HAP-1 (cell line): ENCODE results near the gene NKAIN2.
A peak's percentile ranks its signal among the peaks of the same experiment; 100 is the strongest.

Experiments
- DNase-seq, 2 experiments: peaks; one replicate each; pipeline ENCODE4 v3.0.0-alpha.2; 2016 to 2020; ENCODE audit warnings: low spot score in 2 of 2
- H3K27me3 ChIP-seq: fragments of 250-450 bp; sonication (Bioruptor Pico); 2 replicates; pipeline ENCODE4 v1.5.1; 2020; ENCODE audit warnings: low read depth, mild to moderate bottlenecking, moderate library complexity
- H3K36me3 ChIP-seq: fragments of 250-450 bp; sonication (Bioruptor Pico); replicated peaks from 2 replicates; pipeline ENCODE4 v1.5.1; 2020; ENCODE audit warnings: mild to moderate bottlenecking
- H3K4me1 ChIP-seq: fragments of 250-450 bp; sonication (Bioruptor Pico); 2 replicates; pipeline ENCODE4 v1.5.1; 2020; ENCODE audit warnings: mild to moderate bottlenecking
- H3K4me3 ChIP-seq: fragments of 250-450 bp; sonication (Bioruptor Pico); 2 replicates; pipeline ENCODE4 v1.5.1; 2020; ENCODE audit warnings: mild to moderate bottlenecking, moderate library complexity
- H3K9me3 ChIP-seq: fragments of 250-450 bp; sonication (Bioruptor Pico); 2 replicates; pipeline ENCODE4 v1.5.1; 2020; ENCODE audit warnings: mild to moderate bottlenecking, moderate library complexity
- in situ Hi-C: fragments of 300-500 bp; cut with MboI; formaldehyde crosslinking; loops from 3 replicates; pipeline ENCODE4 v1.14.3; 2020; ENCODE audit warnings: low sequenced_read_pairs, inconsistent platforms, mixed read lengths

NKAIN2 gene

DNA sequence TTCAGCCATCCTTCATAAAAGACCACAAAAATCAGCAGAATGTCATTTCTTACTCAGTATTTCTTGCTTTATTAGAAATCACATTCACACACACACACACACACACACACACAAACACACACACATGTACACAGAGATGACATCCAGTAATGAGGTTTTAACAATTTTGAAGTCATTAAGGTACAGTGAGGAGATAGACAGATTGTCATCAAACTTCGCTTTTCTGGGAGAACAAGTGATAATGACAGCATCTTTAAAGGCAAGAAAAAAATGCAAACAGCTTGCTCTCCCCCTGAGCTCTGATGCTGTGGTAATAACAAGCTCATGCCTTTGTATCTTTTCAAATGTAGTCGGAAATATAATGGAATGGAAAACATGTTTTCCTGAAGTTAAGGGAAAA is 974.2 kb downstream of the NKAIN2 start:
- Histone ChIP-seq H3K27me3 (peaks cover under 1% of the 10 kb centered on the region; the same call in 1 of the 2 replicates), H3K4me1 (no peaks in the 10 kb centered on the region; the same call in 1 of the 2 replicates), H3K9me3 (no peaks in the 10 kb centered on the region), H3K4me3 (no peak overlapping the region), H3K36me3 (no peaks in the 10 kb centered on the region)
- no peak for DNase-seq
- in situ Hi-C loops: loop anchor here (25.0 kb wide), 1 partner anchor 966 kb away; the partner anchor contains the start of gene NKAIN2

DNA sequence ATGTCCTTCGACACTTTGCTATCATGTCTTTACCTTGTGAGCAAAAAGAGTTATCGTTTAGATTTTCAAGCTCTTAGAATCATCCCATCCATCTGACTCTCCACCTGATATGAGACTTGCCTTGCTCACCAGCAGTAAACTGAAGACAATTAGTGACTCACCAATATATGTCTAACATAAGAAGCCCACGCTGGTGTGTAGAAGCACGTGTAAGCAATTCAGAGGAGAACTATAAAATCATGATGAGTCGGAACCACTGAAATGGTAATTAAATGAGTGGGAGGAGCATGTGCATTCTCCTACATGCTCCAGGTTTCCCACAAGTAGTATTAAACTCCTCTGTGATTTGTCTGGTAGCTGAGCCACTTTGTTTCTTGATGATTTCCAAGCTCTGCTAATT is 977.0 kb downstream of the NKAIN2 start:
- Histone ChIP-seq H3K36me3 (no peaks in the 10 kb centered on the region), H3K9me3 (no peaks in the 10 kb centered on the region), H3K4me1 (no peaks in the 10 kb centered on the region), H3K4me3 (no peak overlapping the region), H3K27me3 (peaks cover 11% of the 10 kb centered on the region; the same call in 1 of the 2 replicates)
- no peak for DNase-seq
- in situ Hi-C loops: loop anchor here (25.0 kb wide), 1 partner anchor 968 kb away; the partner anchor contains the start of gene NKAIN2

DNA sequence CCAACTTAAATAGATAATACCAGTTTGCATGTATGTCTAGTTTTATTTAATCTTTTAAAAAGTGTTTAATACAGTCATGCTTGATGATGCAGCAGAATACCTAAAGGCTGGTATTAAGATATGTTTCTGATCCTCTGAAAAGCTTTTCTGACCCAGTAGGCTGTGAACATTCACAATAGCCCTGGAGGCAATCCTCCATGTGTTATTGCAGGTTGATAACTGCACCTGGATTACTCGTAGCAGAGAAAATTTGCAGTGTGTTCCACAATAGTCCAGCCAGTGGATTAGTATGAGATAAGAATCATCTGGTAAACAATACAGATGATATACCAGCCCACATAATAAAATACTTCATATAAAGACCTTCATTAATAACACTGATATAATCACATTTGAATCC is 979.7 kb downstream of the NKAIN2 start:
- Histone ChIP-seq H3K4me3 (no peak overlapping the region), H3K27me3 (peaks cover 17% of the 10 kb centered on the region; the same call in 1 of the 2 replicates), H3K36me3 (no peaks in the 10 kb centered on the region), H3K4me1 (no peaks in the 10 kb centered on the region), H3K9me3 (no peaks in the 10 kb centered on the region; the same call in 1 of the 2 replicates)
- no peak for DNase-seq
- in situ Hi-C loops: loop anchor here (25.0 kb wide), 1 partner anchor 971 kb away; the partner anchor contains the start of gene NKAIN2

DNA sequence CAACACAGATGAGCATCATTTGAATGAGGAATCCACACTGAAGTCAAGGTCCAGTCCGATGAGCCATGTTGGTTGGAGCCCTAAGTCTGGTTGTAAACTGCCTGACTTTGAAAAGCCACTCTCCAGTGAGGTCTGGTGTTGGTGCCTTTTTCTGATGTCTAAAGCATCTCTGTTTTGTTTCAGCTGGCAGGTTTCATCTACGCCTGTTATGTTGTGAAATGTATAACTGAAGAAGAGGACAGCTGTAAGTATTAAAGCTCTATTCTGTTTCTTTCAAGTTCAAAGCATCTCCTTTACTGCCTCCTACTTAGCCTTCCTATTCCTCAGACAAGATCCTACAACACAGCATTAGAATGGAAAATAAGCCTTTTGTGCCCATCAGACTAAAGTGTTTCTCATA is 987.5 kb downstream of the NKAIN2 start:
- in situ Hi-C loops: loop anchor here (25.0 kb wide), 1 partner anchor 979 kb away; the partner anchor contains the start of gene NKAIN2
- Histone ChIP-seq H3K4me1 (no peaks in the 10 kb centered on the region), H3K27me3 (peaks cover 12% of the 10 kb centered on the region; the same call in 1 of the 2 replicates), H3K36me3 (no peaks in the 10 kb centered on the region), H3K9me3 (no peaks in the 10 kb centered on the region; the same call in 1 of the 2 replicates), H3K4me3 (no peak overlapping the region)
- no peak for DNase-seq

GRCh38 chr6:124792386-124792785 is 988.7 kb downstream of the NKAIN2 start:
- Histone ChIP-seq H3K27me3 (peaks cover 9% of the 10 kb centered on the region; the same call in 1 of the 2 replicates), H3K4me1 (no peaks in the 10 kb centered on the region), H3K4me3 (no peak overlapping the region), H3K9me3 (no peaks in the 10 kb centered on the region; the same call in 1 of the 2 replicates), H3K36me3 (no peaks in the 10 kb centered on the region)
- in situ Hi-C loops: loop anchor here (25.0 kb wide), 1 partner anchor 980 kb away; the partner anchor contains the start of gene NKAIN2
- no peak for DNase-seq

- no peaks in the 10 kb centered on the region; the same call in 1 of the 2 replicates for H3K9me3 ChIP-seq
These were observed 989.7 kb downstream of the NKAIN2 start for GRCh38 chr6:124793398-124793797.

GRCh38 chr6:124795643-124796463 is 992.2 kb downstream of the NKAIN2 start:
- DNase-seq: peak; percentile 40 to 61

More at GRCh38 chr6:124793398-124793797, 989.7 kb downstream of the NKAIN2 start:
- in situ Hi-C loops: loop anchor here (25.0 kb wide), 1 partner anchor 981 kb away; the partner anchor contains the start of gene NKAIN2
- H3K36me3 ChIP-seq: no peaks in the 10 kb centered on the region
- no peak for DNase-seq
- peaks cover 9% of the 10 kb centered on the region; the same call in 1 of the 2 replicates for H3K27me3 ChIP-seq
- H3K4me3 ChIP-seq: no peak overlapping the region
- H3K4me1 ChIP-seq: no peaks in the 10 kb centered on the region

DNA sequence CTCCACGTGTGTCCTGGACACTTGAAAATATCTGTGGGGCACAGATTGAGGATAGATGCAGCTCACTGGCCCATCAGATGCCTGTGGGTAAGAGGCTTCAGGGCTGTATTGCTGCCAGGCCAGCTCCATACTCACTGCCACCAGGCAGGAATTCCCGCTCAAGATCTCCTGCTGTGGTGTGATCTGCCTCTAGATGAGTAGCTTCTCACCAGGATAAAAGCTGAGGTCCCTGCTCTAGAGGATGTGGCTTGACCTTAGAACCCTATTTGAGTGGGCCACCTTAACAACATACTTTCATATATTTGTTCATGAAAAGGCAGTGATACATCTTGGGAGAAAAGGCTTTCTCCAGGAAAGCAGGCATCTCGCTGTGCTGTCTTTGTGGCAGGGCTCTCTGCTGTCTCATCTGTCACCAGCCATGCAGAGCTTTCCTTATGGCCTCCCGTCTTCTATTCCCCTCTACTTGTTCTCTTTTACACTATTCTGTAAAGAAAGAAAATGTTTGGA is 992.9 kb downstream of the NKAIN2 start:
- no peak for DNase-seq
- Histone ChIP-seq H3K9me3 (no peaks in the 10 kb centered on the region), H3K4me1 (no peaks in the 10 kb centered on the region), H3K36me3 (no peaks in the 10 kb centered on the region), H3K4me3 (no peak overlapping the region), H3K27me3 (peaks cover 3% of the 10 kb centered on the region; the same call in 1 of the 2 replicates)
- in situ Hi-C loops: loop anchor here (25.0 kb wide), 1 partner anchor 984 kb away; the partner anchor contains the start of gene NKAIN2

More at GRCh38 chr6:124795643-124796463, 992.2 kb downstream of the NKAIN2 start:
- no peaks in the 10 kb centered on the region for H3K4me1 ChIP-seq
- no peaks in the 10 kb centered on the region for H3K36me3 ChIP-seq
- no peaks in the 10 kb centered on the region for H3K9me3 ChIP-seq
- in situ Hi-C loops: loop anchor here (25.0 kb wide), 1 partner anchor 984 kb away; the partner anchor contains the start of gene NKAIN2
- peaks cover 9% of the 10 kb centered on the region; the same call in 1 of the 2 replicates for H3K27me3 ChIP-seq
- no peak overlapping the region for H3K4me3 ChIP-seq

- in situ Hi-C loops: loop anchor here (25.0 kb wide), 1 partner anchor 985 kb away; the partner anchor contains the start of gene NKAIN2
- no peak overlapping the region for H3K4me3 ChIP-seq
- H3K9me3 ChIP-seq: no peaks in the 10 kb centered on the region
- no peak for DNase-seq
- no peaks in the 10 kb centered on the region for H3K36me3 ChIP-seq
- 0 out of 2 replicates have a peak, but pooled peaks cover 4% of the 10 kb centered on the region for H3K27me3 ChIP-seq
- no peaks in the 10 kb centered on the region for H3K4me1 ChIP-seq
These were observed 993.6 kb downstream of the NKAIN2 start for GRCh38 chr6:124797224-124797623.

DNA sequence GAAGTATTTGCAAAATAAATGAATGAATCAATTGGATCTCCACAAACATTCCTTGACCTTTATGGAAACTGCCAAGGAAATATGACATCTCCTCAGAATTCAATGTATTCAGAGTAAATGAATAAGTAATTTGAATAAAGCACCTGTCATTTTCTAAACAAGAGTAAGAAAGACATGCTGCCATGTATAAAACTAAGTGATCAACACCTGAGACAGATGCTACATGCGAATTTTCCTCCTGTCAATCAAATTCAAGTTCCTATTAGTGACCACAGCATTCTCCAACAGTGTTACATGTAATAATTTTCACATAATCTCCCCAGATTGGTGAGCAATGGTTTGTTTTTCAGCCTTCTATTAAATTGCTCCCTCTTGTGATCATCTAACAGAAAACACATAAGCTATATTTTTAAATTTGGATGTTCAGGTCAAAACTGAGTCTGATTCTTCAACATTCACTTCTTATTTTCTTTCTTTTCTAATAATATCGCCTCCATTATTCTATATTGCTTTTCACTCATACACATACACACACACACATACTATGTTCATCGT is 995.4 kb downstream of the NKAIN2 start:
- Histone ChIP-seq H3K9me3 (no peaks in the 10 kb centered on the region), H3K4me1 (no peaks in the 10 kb centered on the region), H3K4me3 (no peak overlapping the region), H3K27me3 (peaks cover 7% of the 10 kb centered on the region; the same call in 1 of the 2 replicates), H3K36me3 (no peaks in the 10 kb centered on the region)
- DNase-seq: no peak
- in situ Hi-C loops: loop anchor here (25.0 kb wide), 1 partner anchor 987 kb away; the partner anchor contains the start of gene NKAIN2

- Histone ChIP-seq H3K27me3 (peaks cover 7% of the 10 kb centered on the region; the same call in 1 of the 2 replicates), H3K36me3 (no peaks in the 10 kb centered on the region), H3K9me3 (no peaks in the 10 kb centered on the region), H3K4me3 (no peak overlapping the region), H3K4me1 (no peaks in the 10 kb centered on the region)
- no peak for DNase-seq
- in situ Hi-C loops: loop anchor here (25.0 kb wide), 1 partner anchor 987 kb away; the partner anchor contains the start of gene NKAIN2
These were observed 996.0 kb downstream of the NKAIN2 start for GRCh38 chr6:124799638-124800037.

GRCh38 chr6:124800222-124800621 is 996.6 kb downstream of the NKAIN2 start:
- Histone ChIP-seq H3K4me3 (no peak overlapping the region), H3K4me1 (no peaks in the 10 kb centered on the region), H3K36me3 (no peaks in the 10 kb centered on the region), H3K9me3 (no peaks in the 10 kb centered on the region), H3K27me3 (peaks cover 7% of the 10 kb centered on the region; the same call in 1 of the 2 replicates)
- no peak for DNase-seq
- in situ Hi-C loops: no loop called here

DNA sequence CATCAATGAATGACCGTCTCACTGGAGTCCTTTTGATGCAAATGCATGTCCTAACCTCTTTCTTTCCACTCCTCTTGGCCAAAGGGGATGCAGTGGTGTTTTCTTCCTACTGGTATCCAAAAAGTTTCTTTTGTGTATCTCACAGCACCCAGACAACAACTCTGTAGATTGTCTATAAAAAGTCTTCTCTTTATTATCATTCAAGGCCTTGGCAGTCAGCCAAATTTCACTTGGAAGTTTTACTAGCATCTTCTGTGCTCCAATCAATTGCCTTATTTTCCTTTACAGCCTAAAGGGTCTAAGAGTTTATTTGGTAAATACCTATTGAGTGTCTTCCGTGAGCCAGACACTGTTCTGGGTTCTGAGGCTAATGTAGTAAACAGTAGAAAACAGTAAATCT is 1008.4 kb downstream of the NKAIN2 start:
- peak; percentile 59 to 72 for DNase-seq
- Histone ChIP-seq H3K36me3 (no peaks in the 10 kb centered on the region), H3K4me3 (no peak overlapping the region), H3K4me1 (peaks cover 7% of the 10 kb centered on the region; the same call in 1 of the 2 replicates), H3K9me3 (no peaks in the 10 kb centered on the region), H3K27me3 (peaks cover 5% of the 10 kb centered on the region)
- in situ Hi-C loops: no loop called here
